Fibroblast of villous mesenchyme (primary cell): ENCODE data around the gene PPM1J. TPM values are rescaled to one million over a fixed set of nuclear protein-coding genes. Genes with fewer than 3 reads are reported as not detected.

Experiments
- DNase-seq: peaks from one replicate; pipeline ENCODE4 v3.0.0-alpha.2; 2010; ENCODE audit warnings: low read depth
- H3K4me3 ChIP-seq: 2 replicates; pipeline ENCODE4 v1.5.1; 2011; ENCODE audit warnings: low read depth, mild to moderate bottlenecking, low read length
- CTCF ChIP-seq: IDR thresholded peaks from 2 replicates; pipeline ENCODE4 v1.5.1; 2012; ENCODE audit warnings: low read depth, mild to moderate bottlenecking, low read length; ENCODE audit not compliant: insufficient read depth
- total RNA-seq: library from RNA; depleted of rRNA; stranded (reverse); fragments of >200 nt; gene quantifications from 2 replicates; pipeline ENCODE4 v1.2.3, GENCODE V29; 2012

Gene PPM1J
- total RNA-seq, 1 donor, result 0.43 TPM

GRCh38 chr1:112697781-112698201, 17.3 kb downstream of the PPM1J start:
- no peak overlapping the region for H3K4me3 ChIP-seq
- DNase-seq, result no peak
- TF ChIP-seq CTCF, result no peak

- no peak overlapping the region for H3K4me3 ChIP-seq
- no peak for TF ChIP-seq CTCF
- DNase-seq, result no peak
Measured at GRCh38 chr1:112696578-112697314, 18.4 kb downstream of the PPM1J start.

GRCh38 chr1:112695276-112695675, 19.9 kb downstream of the PPM1J start:
- TF ChIP-seq CTCF, result no peak
- DNase-seq, result no peak
- no peak overlapping the region for H3K4me3 ChIP-seq

GRCh38 chr1:112694363-112694929, 20.7 kb downstream of the PPM1J start:
- DNase-seq, result no peak
- TF ChIP-seq CTCF, result no peak
- H3K4me3 ChIP-seq, result no peak overlapping the region

GRCh38 chr1:112693821-112694220, 21.3 kb downstream of the PPM1J start:
- no peak for TF ChIP-seq CTCF
- no peak for DNase-seq
- H3K4me3 ChIP-seq, result no peak overlapping the region

GRCh38 chr1:112692681-112693080, 22.5 kb downstream of the PPM1J start:
- no peak for TF ChIP-seq CTCF
- H3K4me3 ChIP-seq, result no peak overlapping the region
- no peak for DNase-seq

GRCh38 chr1:112689842-112690237, 25.3 kb downstream of the PPM1J start:
- H3K4me3 ChIP-seq, result no peak overlapping the region
- no peak for DNase-seq
- no peak for TF ChIP-seq CTCF
